GM12873 (cell line): ENCODE data around the gene LHCGR.

Source experiments
- CTCF ChIP-seq: IDR thresholded peaks from 2 replicates; pipeline ENCODE4 v1.5.1; 2012; ENCODE audit warnings: low read depth, mild to moderate bottlenecking, moderate library complexity, low read length, control low read depth; ENCODE audit not compliant: insufficient read depth; ENCODE audit errors: missing control alignments

The LHCGR gene

DNA sequence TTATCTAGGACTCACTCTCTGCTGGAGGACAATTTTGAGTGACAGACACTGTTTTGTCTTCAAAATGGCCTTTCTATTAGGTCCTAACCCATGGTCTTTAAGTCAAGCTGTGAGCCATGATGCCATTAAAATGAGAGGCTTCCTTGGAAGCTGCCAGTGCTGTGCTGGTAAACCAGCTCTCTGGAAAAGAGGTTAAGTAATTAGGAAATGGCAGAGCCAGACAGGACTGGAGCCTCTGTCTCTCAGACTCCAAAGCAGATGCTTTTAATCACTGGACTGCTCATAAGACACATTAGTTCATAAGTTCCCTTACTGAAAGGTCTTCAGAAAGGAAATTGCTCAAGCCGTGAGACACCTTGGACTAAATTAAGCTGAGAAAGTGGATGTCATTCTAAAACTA lies 25.8 kb upstream of the LHCGR start:
- TF ChIP-seq CTCF = no peak

GRCh38 chr2:48779019-48779716 lies 23.6 kb upstream of the LHCGR start:
- TF ChIP-seq CTCF = no peak

DNA sequence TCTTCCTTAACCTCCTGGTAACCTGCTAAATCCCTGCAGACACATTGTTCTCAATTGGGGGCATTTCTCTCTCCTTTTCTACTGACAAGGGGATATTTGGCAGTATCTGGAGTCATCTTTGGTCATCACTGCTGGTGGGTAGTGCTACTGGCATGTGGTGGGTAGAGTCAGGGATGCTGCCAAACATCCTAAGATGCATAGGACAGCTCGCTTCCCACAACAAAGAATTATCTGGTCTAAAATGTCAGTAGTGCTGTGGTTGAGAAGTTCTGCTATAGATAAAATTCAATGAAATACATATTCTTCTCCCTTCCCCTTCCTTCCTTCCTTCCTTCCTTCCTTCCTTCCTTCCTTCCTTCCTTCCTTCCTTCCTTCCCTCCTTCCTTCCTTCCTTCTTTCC lies 18.7 kb upstream of the LHCGR start:
- TF ChIP-seq CTCF = no peak

GRCh38 chr2:48771241-48772014 lies 15.9 kb upstream of the LHCGR start:
- TF ChIP-seq CTCF = no peak

DNA sequence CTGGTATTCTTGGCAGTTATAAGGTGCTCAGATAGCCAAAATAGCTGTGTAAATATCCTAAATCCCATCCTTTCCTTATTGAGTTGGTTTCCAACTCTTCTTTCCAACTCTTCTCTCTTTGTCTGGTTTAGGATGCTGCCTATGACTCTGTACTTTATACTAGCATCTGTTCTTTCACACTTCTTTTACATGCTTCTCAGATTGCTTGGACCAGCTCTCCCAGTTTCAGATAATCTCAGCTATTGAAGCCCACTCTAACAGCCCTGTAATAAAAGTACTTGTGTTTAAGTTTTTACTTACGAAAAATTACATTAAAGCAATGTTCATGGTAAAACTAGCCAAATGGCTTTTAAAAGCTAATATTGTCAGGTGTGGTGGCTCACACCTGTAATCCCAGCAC lies 14.7 kb upstream of the LHCGR start:
- no peak for TF ChIP-seq CTCF

DNA sequence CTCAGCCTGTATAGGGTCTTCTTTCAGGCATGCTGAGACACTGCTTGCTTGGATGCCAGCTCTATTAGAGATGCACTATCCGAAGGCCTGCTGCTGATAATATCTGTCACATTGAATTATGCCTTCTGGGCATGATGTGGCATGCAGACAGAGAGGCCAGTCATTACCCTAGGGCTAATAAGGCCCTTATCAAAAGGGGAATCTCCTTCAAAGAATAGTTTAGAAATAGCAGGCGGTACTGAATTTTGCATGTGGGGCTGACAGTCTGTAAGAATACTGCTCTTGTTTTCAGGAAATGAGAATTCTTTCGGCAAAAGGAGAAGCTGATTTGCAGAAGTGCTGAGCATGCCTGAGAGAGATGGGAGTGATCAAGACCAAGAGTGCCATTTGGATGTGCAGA lies 13.1 kb upstream of the LHCGR start:
- TF ChIP-seq CTCF = no peak

DNA sequence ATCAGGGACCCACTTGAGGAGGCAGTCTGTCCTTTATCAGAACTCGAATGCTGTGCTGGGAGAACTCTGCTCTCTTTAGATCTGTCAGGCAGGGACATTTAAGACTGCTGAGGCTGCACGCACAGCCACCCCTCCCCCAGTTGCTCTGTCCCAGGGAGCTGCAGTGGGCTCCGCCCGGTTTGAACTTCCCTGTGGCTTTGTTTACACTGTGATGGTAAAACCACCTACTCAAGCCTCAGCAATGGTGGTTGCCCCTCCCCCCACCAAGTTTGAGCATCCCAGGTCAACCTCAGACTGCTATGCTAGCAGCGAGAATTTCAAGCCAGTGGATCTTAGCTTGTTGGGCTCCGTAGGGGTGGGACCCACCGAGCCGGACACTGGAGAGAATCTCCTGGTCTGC lies 11.8 kb upstream of the LHCGR start:
- no peak for TF ChIP-seq CTCF
